A549 (cell line): ENCODE results near the gene AKR1C8. TPM values are rescaled to one million over a fixed set of nuclear protein-coding genes. Genes with fewer than 3 reads are reported as not detected.

Experiments
- ATAC-seq, 2 experiments: fragments of 200-7000 bp in 1 of 2; fragments of >200 bp in 1 of 2; cut with Nextera tagmentation in 1 of 2; cut with Tn5 transposase in 1 of 2; 3 replicates each; pipeline versions ENCODE4 v1.8.0 to v1.9.1; 2018 to 2020; ENCODE audit warnings: mild to moderate bottlenecking in 1 of 2, moderate library complexity in 1 of 2
- CTCF ChIA-PET: fragments of 300-600 bp; sonication (Branson Sonifier 250); formaldehyde crosslinking; extraction: SDS; loops from one replicate; lab custom pipeline; 2021; ENCODE audit warnings: antibody characterized with exemption, inconsistent platforms; lab: Yijun Ruan, JAX
- POLR2A ChIA-PET: fragments of 350-600 bp; formaldehyde crosslinking; extraction: SDS; loops from one replicate; lab custom pipeline; 2021; ENCODE audit warnings: antibody characterized with exemption, inconsistent platforms; lab: Yijun Ruan, JAX
- DNase-seq, 2 experiments: peaks; one replicate each; pipeline versions ENCODE4 v3.0.0 to v3.0.0-alpha.2; 2011 to 2016; ENCODE audit warnings: low read depth in 1 of 2, low spot score in 1 of 2
- FAIRE-seq: peaks from 2 replicates; lab custom pipeline; 2011; peaks lifted over from hg19 to GRCh38; lab: Jason Lieb, UNC
- H3K27ac ChIP-seq, 2 experiments: fragments of >200 bp; sonication (Bioruptor Twin); formaldehyde crosslinking; 3 replicates each; pipeline ENCODE4 v1.5.1; 2016 to 2017
- H3K4me1 ChIP-seq: fragments of >200 bp; sonication (Bioruptor Twin); formaldehyde crosslinking; 3 replicates; pipeline ENCODE4 v1.6.1; 2016
- H3K4me2 ChIP-seq: fragments of >200 bp; sonication (Bioruptor Twin); formaldehyde crosslinking; 3 replicates; pipeline ENCODE4 v1.6.1; 2016
- H3K4me3 ChIP-seq: fragments of >200 bp; sonication (Bioruptor Twin); formaldehyde crosslinking; 3 replicates; pipeline ENCODE4 v1.5.1; 2016
- H3K9me3 ChIP-seq: fragments of >200 bp; sonication (Bioruptor Twin); formaldehyde crosslinking; 3 replicates; pipeline ENCODE4 v1.6.1; 2016
- CBX2 ChIP-seq: fragments of 200-600 bp; sonication (generic); IDR thresholded peaks from 2 replicates; pipeline ENCODE4 v1.6.1; 2016; ENCODE audit warnings: low read depth, mild to moderate bottlenecking, borderline replicate concordance
- CBX8 ChIP-seq: fragments of 200-600 bp; sonication (generic); IDR thresholded peaks from 2 replicates; pipeline ENCODE4 v1.6.1; 2016
- CTCF ChIP-seq: fragments of >200 bp; sonication (Bioruptor Twin); formaldehyde crosslinking; IDR thresholded peaks from 3 replicates; pipeline ENCODE4 v1.5.1; 2016
- E2F6 ChIP-seq: IDR thresholded peaks from 2 replicates; pipeline ENCODE4 v1.6.1; 2012; ENCODE audit warnings: low read depth, borderline replicate concordance
- ELK1 ChIP-seq: fragments of 150-350 bp; IDR thresholded peaks from 2 replicates; pipeline ENCODE4 v1.6.1; 2014; ENCODE audit warnings: low read depth, mild to moderate bottlenecking, low read length
- ESRRA ChIP-seq: fragments of 150-350 bp; IDR thresholded peaks from 2 replicates; pipeline ENCODE4 v1.6.1; 2014; ENCODE audit warnings: mild to moderate bottlenecking, low read length, borderline replicate concordance
- GATA3 ChIP-seq: IDR thresholded peaks from 2 replicates; pipeline ENCODE4 v1.6.1; 2012; ENCODE audit warnings: borderline replicate concordance
- HDAC2 ChIP-seq: fragments of 200-600 bp; sonication (generic); IDR thresholded peaks from 2 replicates; pipeline ENCODE4 v1.6.1; 2016
- HES2 ChIP-seq: fragments of >200 bp; sonication (Bioruptor Twin); formaldehyde crosslinking; IDR thresholded peaks from 2 replicates; pipeline ENCODE4 v1.6.1; 2016
- HEYL ChIP-seq: fragments of 250-450 bp; sonication (Bioruptor Pico); IDR thresholded peaks from 2 replicates; pipeline ENCODE4 v1.8.0; 2021; ENCODE audit warnings: mild to moderate bottlenecking, moderate library complexity
- HMGXB4 ChIP-seq: fragments of 250-450 bp; sonication (Bioruptor Pico); IDR thresholded peaks from 2 replicates; pipeline ENCODE4 v1.5.0; 2021; ENCODE audit warnings: mild to moderate bottlenecking, moderate library complexity, borderline replicate concordance
- HOXB13 ChIP-seq: fragments of 250-450 bp; sonication (Bioruptor Pico); IDR thresholded peaks from 2 replicates; pipeline ENCODE4 v1.5.0; 2020; ENCODE audit warnings: low read depth, mild to moderate bottlenecking, moderate library complexity
- JUN ChIP-seq, 2 experiments: fragments of >200 bp; sonication (Bioruptor Twin); formaldehyde crosslinking; IDR thresholded peaks; 2 replicates in 1 of 2; 3 replicates in 1 of 2; pipeline ENCODE4 v1.6.1; 2016 to 2017
- JUNB ChIP-seq: fragments of >200 bp; sonication (Bioruptor Twin); formaldehyde crosslinking; IDR thresholded peaks from 2 replicates; pipeline ENCODE4 v1.6.1; 2016
- MAFK ChIP-seq: fragments of 450-650 bp; IDR thresholded peaks from 2 replicates; pipeline ENCODE4 v1.6.1; 2014; ENCODE audit not compliant: partially characterized antibody
- MAZ ChIP-seq: fragments of 150-350 bp; IDR thresholded peaks from 2 replicates; pipeline ENCODE4 v1.6.1; 2014; ENCODE audit warnings: antibody characterized with exemption, low read depth, low read length, borderline replicate concordance
- NPAS2 ChIP-seq: fragments of 250-450 bp; sonication (Bioruptor Pico); IDR thresholded peaks from 2 replicates; pipeline ENCODE4 v1.8.0; 2022; ENCODE audit warnings: mild to moderate bottlenecking, moderate library complexity, borderline replicate concordance
- NR3C1 ChIP-seq: fragments of >200 bp; sonication (Bioruptor Twin); formaldehyde crosslinking; IDR thresholded peaks from 3 replicates; pipeline ENCODE4 v1.6.1; 2017
- PBX3 ChIP-seq: IDR thresholded peaks from 2 replicates; pipeline ENCODE4 v1.6.1; 2012
- RARB ChIP-seq: fragments of 250-450 bp; sonication (Bioruptor Pico); IDR thresholded peaks from 2 replicates; pipeline ENCODE4 v1.8.0; 2021; ENCODE audit warnings: mild to moderate bottlenecking, moderate library complexity
- RNF2 ChIP-seq: fragments of 200-600 bp; sonication (generic); IDR thresholded peaks from 2 replicates; pipeline ENCODE4 v1.6.1; 2016; ENCODE audit warnings: low read depth, mild to moderate bottlenecking, antibody characterized with exemption, moderate library complexity, borderline replicate concordance
- SMC3 ChIP-seq: fragments of >200 bp; sonication (Bioruptor Twin); formaldehyde crosslinking; IDR thresholded peaks from 3 replicates; pipeline ENCODE4 v1.6.1; 2018; ENCODE audit warnings: inconsistent platforms
- SREBF2 ChIP-seq: fragments of 450-650 bp; IDR thresholded peaks from 2 replicates; pipeline ENCODE4 v1.6.1; 2014; ENCODE audit warnings: mild to moderate bottlenecking, moderate library complexity
- TP53 ChIP-seq: fragments of 250-450 bp; sonication (Bioruptor Pico); IDR thresholded peaks from 2 replicates; pipeline ENCODE4 v1.5.0; 2021; ENCODE audit warnings: mild to moderate bottlenecking, moderate library complexity
- USF2 ChIP-seq: fragments of 450-650 bp; IDR thresholded peaks from 2 replicates; pipeline ENCODE4 v1.6.1; 2014; ENCODE audit warnings: antibody characterized with exemption
- ZC3H11A ChIP-seq: fragments of 450-650 bp; IDR thresholded peaks from 2 replicates; pipeline ENCODE4 v1.6.1; 2014; ENCODE audit warnings: antibody characterized with exemption, mild to moderate bottlenecking
- ZNF302 ChIP-seq: fragments of 250-450 bp; sonication (Bioruptor Pico); IDR thresholded peaks from 2 replicates; pipeline ENCODE4 v1.9.0; 2021; ENCODE audit warnings: inconsistent platforms, mild to moderate bottlenecking, moderate library complexity
- WGBS: methylation state at CpG from one replicate; pipeline ENCODE4 v1.1.6; 2017; ENCODE audit errors: missing lambda C conversion rate; 5-methylcytosine and 5-hydroxymethylcytosine counted together
- polyA plus RNA-seq, 4 experiments: library from polyadenylated mRNA; depleted of rRNA in 3 of 4; stranded (reverse); fragments of >200 nt; fragmentation: RNase III in 1 of 4; extraction: RNeasy Plus Mini Kit Qiagen cat#74134 plus additional on column Dnase treatment in 1 of 4; gene quantifications; 2 replicates in 3 of 4; 3 replicates in 1 of 4; pipeline ENCODE4 v1.2.3, GENCODE V29; 2011 to 2017

Gene AKR1C8
- polyA plus RNA-seq, 2 of the 4 experiments (the other 2 are of a cell fraction) = 0.10 to 0.62 TPM

GRCh38 chr10:5219262-5219661 is 34.3 kb upstream of the AKR1C8 start:
- no peak for DNase-seq
- ATAC-seq = no peak
- H3K4me2 ChIP-seq = no peak overlapping the region
- no peak for FAIRE-seq
- no peak overlapping the region for H3K4me3 ChIP-seq
- TF ChIP-seq JUN (IDR thresholded peaks at IDR 0.05) (no peak), GATA3 (no peak), ZNF302 (CRISPR knock-in tag) (no peak), NPAS2 (CRISPR knock-in tag) (no peak), MAFK (no peak), PBX3 (no peak), RNF2 (no peak), HES2 (no peak), HDAC2 (no peak), ESRRA (no peak), SMC3 (no peak), HOXB13 (CRISPR knock-in tag) (no peak), TP53 (CRISPR knock-in tag) (no peak)
- CTCF ChIA-PET = interaction anchor here (1.0 to 1.2 kb wide), 2 partner anchors 14 to 64 kb away, joined by 3 read pairs; no protein-coding TSS in a partner anchor
- no peak overlapping the region for H3K27ac ChIP-seq
- POLR2A ChIA-PET = no interaction called here
- H3K4me1 ChIP-seq = no peaks in the 10 kb centered on the region
- peaks cover 2% of the 10 kb centered on the region; the same call in 1 of the 3 replicates for H3K9me3 ChIP-seq
- 54% methylated on average over 3 of the region's 3 CpGs for WGBS

GRCh38 chr10:5216801-5217200 is 31.9 kb upstream of the AKR1C8 start:
- DNase-seq = no peak
- Histone ChIP-seq H3K27ac (no peak overlapping the region), H3K4me1 (no peaks in the 10 kb centered on the region), H3K4me3 (no peak overlapping the region), H3K9me3 (peaks cover 2% of the 10 kb centered on the region; the same call in 1 of the 3 replicates), H3K4me2 (no peak overlapping the region)
- ATAC-seq = no peak
- FAIRE-seq = no peak
- ChIA-PET POLR2A (no interaction called here), CTCF (no interaction called here)
- WGBS = 41% methylated on average over 2 of the region's 2 CpGs
- TF ChIP-seq ELK1 = no peak
- no peak for TF ChIP-seq CBX2
- TF ChIP-seq MAZ = no peak
- no peak for TF ChIP-seq ZC3H11A
- TF ChIP-seq HEYL (CRISPR knock-in tag) = no peak
- no peak for TF ChIP-seq CTCF
- TF ChIP-seq E2F6 = no peak
- no peak for TF ChIP-seq HMGXB4 (CRISPR knock-in tag)
- TF ChIP-seq USF2 = no peak
- no peak for TF ChIP-seq RNF2
- TF ChIP-seq SMC3 = no peak
- no peak for TF ChIP-seq SREBF2
- TF ChIP-seq GATA3 = no peak
- TF ChIP-seq JUNB = no peak
- no peak for TF ChIP-seq CBX8
- no peak for TF ChIP-seq NR3C1
- TF ChIP-seq RARB (CRISPR knock-in tag) = no peak
